AG09319 (cell line): ENCODE data around the gene CWF19L1.
"Not testable (repeated sequence)": the region's sequence is repeated elsewhere in the genome, so short reads cannot be mapped to it uniquely, and the experiment has no call there.

ENCODE experiments used
- DNase-seq: peaks from one replicate; pipeline ENCODE4 v3.0.0-alpha.2; 2010; ENCODE audit warnings: low read depth; ENCODE audit errors: extremely low read depth
- CTCF ChIP-seq: IDR thresholded peaks from 2 replicates; pipeline ENCODE4 v1.5.1; 2011; ENCODE audit warnings: low read depth, mild to moderate bottlenecking, inconsistent platforms, low read length, moderate library complexity

Gene CWF19L1

DNA sequence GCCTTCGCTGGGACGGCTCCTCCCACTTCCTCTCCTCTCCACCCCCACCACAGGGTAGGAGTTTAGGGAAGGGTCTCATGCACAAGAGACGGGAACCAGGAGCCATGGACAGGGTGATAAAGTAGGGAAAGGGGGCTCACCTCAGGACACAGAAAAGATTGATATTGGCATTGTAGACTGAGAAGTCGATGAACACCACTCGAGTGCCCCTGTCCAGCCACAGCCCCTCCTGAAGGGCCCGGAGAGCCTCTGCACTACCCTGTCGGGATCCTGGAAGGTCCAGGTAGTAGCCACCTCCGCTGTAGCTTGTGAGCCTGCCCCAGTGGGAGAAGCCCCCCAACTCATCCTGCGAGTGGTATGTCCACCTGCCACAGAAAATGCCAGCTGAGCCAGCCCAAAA is 29.8 kb upstream of the CWF19L1 start:
- no peak for TF ChIP-seq CTCF
- DNase-seq, result no peak

DNA sequence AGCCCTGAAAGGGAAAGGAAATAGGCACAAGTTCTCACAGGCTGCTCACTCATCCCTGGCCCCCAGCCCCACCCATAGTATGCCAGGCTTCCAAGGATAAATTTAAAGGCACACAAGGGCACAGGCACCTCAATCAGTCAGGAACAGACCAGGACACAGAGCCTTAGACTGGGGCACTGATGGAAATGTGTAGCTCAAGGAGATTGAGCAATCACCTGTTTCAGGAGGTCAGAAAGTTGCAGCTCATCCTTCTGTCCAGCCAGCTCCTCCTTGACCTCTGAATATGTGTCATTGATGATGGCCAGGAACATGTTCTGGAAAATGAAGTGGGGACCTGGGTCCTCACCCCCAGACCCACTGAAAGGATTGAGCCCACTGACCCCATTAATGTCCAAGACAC is 25.6 kb upstream of the CWF19L1 start:
- TF ChIP-seq CTCF, result no peak
- no peak for DNase-seq

GRCh38 chr10:100292300-100292699 is 24.9 kb upstream of the CWF19L1 start:
- DNase-seq, result not testable (repeated sequence)

- DNase-seq, result no peak
- no peak for TF ChIP-seq CTCF
These were observed 23.9 kb upstream of the CWF19L1 start for GRCh38 chr10:100291356-100291755.

DNA sequence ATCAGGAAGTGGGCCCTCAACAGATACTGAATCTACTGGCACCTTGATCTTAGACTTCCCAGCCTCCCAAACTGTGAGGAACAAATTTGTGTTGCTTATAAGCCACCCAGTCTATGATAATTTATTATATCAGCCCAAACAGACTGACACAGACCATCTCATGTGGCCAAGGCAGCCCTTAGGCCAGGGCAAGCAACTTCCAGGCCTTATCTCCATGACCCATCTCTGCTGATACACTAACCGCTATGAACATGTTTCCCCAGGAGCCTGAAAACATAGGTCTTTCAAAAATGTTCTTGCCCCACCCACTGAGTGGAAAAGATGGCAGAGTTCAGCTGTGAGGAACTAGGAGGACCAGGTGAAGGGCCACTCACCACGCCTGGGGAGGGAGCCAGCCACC is 22.2 kb upstream of the CWF19L1 start:
- TF ChIP-seq CTCF, result no peak
- DNase-seq, result no peak

DNA sequence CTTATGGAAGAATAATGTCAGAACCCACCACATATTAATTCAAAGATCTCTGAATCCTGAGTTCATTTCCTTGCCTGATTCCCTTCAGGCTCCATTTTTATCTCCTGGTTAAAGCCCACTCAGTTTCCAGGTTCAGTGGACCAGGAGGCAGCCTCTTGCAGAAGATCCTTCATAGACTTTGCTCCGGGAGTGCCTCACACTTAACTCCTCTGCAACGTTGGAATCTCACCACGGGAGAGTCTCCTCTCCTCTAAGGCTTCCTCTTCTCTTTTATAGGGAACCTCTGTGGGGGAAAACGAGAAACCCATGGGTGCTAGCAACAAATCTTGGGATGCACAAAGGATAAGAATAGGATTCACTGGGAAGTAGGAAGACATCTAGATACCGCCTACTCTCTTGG is 20.8 kb upstream of the CWF19L1 start:
- TF ChIP-seq CTCF, result no peak
- no peak for DNase-seq

GRCh38 chr10:100287756-100288155 is 20.3 kb upstream of the CWF19L1 start:
- DNase-seq, result no peak
- no peak for TF ChIP-seq CTCF

DNA sequence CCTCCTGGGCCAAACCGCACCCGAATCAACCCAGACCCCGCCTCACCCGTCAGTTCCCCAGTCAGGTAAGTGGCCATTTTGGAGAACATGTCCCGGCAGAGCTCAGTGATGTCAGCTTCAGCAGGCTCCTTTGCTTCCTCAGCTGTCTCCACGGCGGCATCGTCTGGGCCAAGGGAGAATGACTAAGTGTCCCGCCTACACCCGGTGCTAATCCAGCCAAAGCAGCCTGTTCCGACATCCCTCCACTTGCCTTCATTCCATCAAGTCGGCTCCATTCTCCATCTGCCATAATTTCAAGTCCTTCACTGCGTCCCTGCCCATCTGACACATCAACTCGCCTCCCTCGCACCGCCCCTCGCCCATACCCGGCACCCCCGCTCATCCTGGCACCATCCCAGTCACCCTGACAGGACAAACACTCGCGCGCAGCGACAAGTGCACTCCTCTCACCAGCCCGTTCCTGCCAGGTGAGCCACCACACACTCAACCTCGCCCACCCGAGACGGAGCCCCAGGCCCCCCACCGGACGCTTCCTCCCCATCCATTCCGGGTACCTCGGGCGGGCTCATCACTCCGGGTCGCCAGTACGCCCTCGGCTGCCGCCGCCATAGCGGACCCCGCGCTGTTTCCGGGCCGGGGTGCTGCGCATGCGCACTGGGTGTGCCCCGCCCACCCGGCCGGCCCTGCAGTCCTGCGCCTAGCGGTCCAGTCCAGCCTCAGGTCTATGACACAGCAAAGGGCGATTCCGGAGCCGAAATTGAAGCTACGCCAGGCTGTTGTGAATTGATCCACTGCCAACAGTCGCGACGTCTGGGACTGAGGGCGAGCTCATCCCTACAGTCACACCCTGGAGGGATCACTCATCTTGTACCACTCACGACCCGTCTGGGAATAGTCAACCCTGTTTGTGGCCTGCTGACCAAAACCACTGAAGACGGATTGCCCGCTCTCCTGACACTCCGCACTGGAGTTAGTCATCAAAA is 18.9 kb upstream of the CWF19L1 start, which contains the start of gene BLOC1S2:
Gene BLOC1S2, minus strand, starts transcription at position 630 of the 983 bp plus-strand sequence. Its CDS starts 21 bp downstream, at position 609.
- no peak; the same call in 1 of the 2 replicates for TF ChIP-seq CTCF
- peak; percentile 70 for DNase-seq

DNA sequence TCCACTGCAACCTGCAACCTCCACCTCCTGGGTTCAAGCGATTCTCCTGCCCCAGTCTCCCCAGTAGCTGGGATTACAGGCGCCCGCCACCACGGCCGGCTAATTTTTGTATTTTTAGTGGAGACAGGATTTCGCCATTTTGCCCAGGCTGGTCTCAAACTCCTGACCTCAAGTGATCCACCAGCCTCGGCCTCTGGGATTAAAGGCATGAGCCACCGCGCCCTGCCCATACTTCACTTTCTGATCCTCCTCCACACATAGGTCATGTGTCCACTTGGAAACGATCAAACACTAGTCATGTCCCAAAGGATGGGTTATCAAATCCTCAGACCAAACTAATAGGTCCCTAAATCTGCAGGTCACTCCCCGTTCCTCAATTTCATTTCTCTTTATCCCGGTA is 17.9 kb upstream of the CWF19L1 start:
- not testable (repeated sequence) for DNase-seq
